HG03521 (cell line): ENCODE data around the gene SURF4.
"Not testable (repeated sequence)": the region's sequence is repeated elsewhere in the genome, so short reads cannot be mapped to it uniquely, and the experiment has no call there.

Experiments used
- ATAC-seq: cut with Tn5 transposase; IDR thresholded peaks from one replicate; pipeline ENCODE4 v1.9.1; 2021; ENCODE audit warnings: mild to moderate bottlenecking, moderate library complexity; ENCODE audit not compliant: unreplicated experiment

The SURF4 gene

GRCh38 chr9:133397895-133398294 is 22.0 kb upstream of the SURF4 start:
- no peak for ATAC-seq

GRCh38 chr9:133397370-133397769 is 21.5 kb upstream of the SURF4 start:
- no peak for ATAC-seq

- ATAC-seq: no peak
These were observed 21.1 kb upstream of the SURF4 start for GRCh38 chr9:133396952-133397351.

- ATAC-seq: no peak
These were observed 18.9 kb upstream of the SURF4 start for GRCh38 chr9:133394687-133395271.

- ATAC-seq: no peak
These were observed 17.5 kb upstream of the SURF4 start for GRCh38 chr9:133393399-133393798.

GRCh38 chr9:133392308-133392707 is 16.4 kb upstream of the SURF4 start:
- ATAC-seq: not testable (repeated sequence)

GRCh38 chr9:133391449-133391848 is 15.6 kb upstream of the SURF4 start:
- ATAC-seq: not testable (repeated sequence)

GRCh38 chr9:133390713-133391112 is 14.9 kb upstream of the SURF4 start:
- ATAC-seq: no peak

- ATAC-seq: no peak
These were observed 13.7 kb upstream of the SURF4 start for GRCh38 chr9:133389562-133389961.

- ATAC-seq: no peak
These were observed 13.2 kb upstream of the SURF4 start for GRCh38 chr9:133389025-133389557.

- no peak for ATAC-seq
These were observed 11.8 kb upstream of the SURF4 start for GRCh38 chr9:133387680-133388079.

GRCh38 chr9:133386338-133386737 is 10.5 kb upstream of the SURF4 start:
- no peak for ATAC-seq

GRCh38 chr9:133385452-133385851 is 9.6 kb upstream of the SURF4 start:
- no peak for ATAC-seq

- ATAC-seq: no peak
These were observed 9.0 kb upstream of the SURF4 start for GRCh38 chr9:133384736-133385321.

GRCh38 chr9:133383438-133383837 is 7.6 kb upstream of the SURF4 start:
- ATAC-seq: no peak

GRCh38 chr9:133382507-133383141 is 6.8 kb upstream of the SURF4 start:
- ATAC-seq: no peak

GRCh38 chr9:133380734-133381133 is 4.9 kb upstream of the SURF4 start:
- ATAC-seq: no peak

GRCh38 chr9:133379153-133380086 is 3.6 kb upstream of the SURF4 start:
- no peak for ATAC-seq

GRCh38 chr9:133378408-133378962 is 2.6 kb upstream of the SURF4 start:
- ATAC-seq: no peak

- ATAC-seq: no peak
These were observed 1.9 kb upstream of the SURF4 start for GRCh38 chr9:133377721-133378216.

- not testable (repeated sequence) for ATAC-seq
These were observed 1.4 kb upstream of the SURF4 start for GRCh38 chr9:133377280-133377679.
